Activated CD4-positive, CD25-positive, alpha-beta regulatory T cell treated with anti-CD3 and anti-CD28 coated beads, Interleukin-2, amount 50 U/mL, for 72 hours (primary cell): ENCODE data around the gene RHOH.

Experiments
- DNase-seq: peaks from one replicate; pipeline ENCODE4 v3.0.0; 2021

RHOH gene

GRCh38 chr4:40238008-40238699 is 41.3 kb downstream of the RHOH start:
- DNase-seq = no peak

- DNase-seq = peak; percentile 70
Observed at GRCh38 chr4:40238700-40239548, 42.1 kb downstream of the RHOH start.

GRCh38 chr4:40240040-40240653 is 43.3 kb downstream of the RHOH start:
- no peak for DNase-seq

DNA sequence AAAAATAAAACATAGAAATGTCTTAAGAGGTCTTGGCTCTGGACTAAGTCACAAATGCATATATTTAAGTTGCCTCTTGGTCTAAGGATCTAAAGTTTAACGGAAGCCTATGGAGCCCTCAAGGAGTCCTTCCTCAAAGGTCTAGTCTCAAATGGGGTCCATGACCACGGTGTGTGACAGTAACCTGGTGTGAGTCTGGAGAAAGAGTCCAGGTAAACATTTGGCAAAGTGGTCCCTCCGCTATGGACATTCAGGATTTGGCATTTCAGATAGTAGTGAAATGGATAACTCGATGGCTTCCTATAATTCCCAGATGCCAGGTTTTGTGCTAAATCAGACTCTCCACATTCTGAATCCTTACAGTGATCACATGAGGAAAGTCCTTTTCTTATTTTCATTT is 44.2 kb downstream of the RHOH start:
- no peak for DNase-seq

GRCh38 chr4:40241941-40242340 is 45.1 kb downstream of the RHOH start:
- no peak for DNase-seq

DNA sequence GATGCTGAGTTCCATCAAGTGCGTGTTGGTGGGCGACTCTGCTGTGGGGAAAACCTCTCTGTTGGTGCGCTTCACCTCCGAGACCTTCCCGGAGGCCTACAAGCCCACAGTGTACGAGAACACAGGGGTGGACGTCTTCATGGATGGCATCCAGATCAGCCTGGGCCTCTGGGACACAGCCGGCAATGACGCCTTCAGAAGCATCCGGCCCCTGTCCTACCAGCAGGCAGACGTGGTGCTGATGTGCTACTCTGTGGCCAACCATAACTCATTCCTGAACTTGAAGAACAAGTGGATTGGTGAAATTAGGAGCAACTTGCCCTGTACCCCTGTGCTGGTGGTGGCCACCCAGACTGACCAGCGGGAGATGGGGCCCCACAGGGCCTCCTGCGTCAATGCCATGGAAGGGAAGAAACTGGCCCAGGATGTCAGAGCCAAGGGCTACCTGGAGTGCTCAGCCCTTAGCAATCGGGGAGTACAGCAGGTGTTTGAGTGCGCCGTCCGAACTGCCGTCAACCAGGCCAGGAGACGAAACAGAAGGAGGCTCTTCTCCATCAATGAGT is 46.6 kb downstream of the RHOH start:
- no peak for DNase-seq

DNA sequence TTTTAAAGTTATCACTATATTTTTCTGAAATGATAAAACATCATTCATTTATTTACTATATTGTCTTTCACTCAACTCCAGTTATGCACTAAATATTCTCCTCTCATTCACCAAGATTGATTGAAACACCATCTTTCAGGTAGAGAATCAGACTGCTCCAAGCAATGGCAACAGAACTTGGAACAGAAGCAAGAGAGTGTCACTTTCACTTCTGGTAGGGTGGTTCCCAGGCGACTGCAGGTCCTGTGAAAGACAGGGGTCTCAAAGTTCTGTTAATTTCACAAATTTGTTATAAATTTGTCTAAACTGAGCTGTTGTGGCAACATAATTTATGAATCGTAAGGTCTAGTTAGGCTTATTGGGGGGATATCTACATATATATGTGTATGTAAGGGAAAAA is 47.8 kb downstream of the RHOH start:
- DNase-seq = no peak

DNA sequence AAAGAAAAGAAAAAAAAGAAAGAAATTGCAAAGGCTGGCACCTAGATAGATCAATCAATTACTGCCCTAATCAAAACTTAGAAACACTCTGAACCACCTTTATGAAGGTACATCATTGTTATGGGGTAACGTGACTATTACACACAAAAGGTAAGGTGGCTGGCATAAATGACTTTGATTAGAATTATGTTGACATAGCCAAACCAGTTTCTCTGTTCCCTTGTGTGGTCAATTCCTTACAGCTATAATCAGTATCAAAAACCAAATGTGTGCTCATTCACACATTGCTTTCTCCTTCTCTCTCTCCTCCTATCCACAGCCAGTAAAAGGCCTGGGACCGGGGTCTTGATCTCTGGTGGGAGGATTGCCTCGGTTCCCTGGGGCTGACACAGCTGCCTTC is 48.7 kb downstream of the RHOH start:
- no peak for DNase-seq

- DNase-seq = no peak
Observed at GRCh38 chr4:40246011-40246900, 49.4 kb downstream of the RHOH start.

DNA sequence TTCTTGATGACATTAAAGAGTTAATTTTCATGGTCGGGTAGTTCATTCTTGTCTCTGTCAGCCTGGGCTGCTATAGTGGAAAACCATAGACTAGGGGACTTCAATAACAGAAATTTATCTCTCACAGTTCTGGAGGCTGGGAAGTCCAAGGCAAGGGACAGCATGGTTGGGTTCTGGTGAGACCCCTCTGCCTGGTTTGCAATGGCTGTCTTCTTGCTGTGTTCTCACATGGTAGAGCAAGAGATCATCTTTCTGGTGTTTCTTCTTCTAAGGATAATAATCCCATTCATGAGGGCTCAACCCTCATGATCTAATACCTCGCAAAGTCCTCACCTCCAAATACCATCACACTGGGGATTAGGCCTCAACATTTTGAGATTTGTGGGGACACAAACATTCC is 50.1 kb downstream of the RHOH start:
- DNase-seq = no peak

DNA sequence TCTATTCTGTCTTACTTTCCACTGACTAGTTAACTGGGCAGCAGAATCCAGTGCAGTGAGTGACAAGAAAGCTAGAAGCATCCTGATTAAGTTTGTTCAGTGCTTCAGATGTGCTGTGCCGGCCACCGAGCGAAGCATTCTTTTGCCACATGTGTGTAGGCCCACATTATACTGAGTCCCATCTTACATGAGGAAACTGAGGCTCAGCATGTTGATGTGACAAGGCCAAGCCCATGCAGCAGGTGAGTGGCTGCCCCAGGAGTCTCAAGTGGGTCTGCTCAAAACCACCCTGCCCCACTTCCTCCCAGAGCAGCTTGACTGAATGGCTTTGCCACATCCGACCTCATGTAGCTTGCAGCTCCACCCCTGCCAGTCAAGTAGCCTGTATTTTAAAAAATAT is 50.5 kb downstream of the RHOH start:
- no peak for DNase-seq

- DNase-seq = no peak
Observed at GRCh38 chr4:40251366-40251765, 54.5 kb downstream of the RHOH start.

GRCh38 chr4:40253906-40254305 is 57.1 kb downstream of the RHOH start:
- DNase-seq = no peak

- no peak for DNase-seq
Observed at GRCh38 chr4:40254608-40255392, 58.0 kb downstream of the RHOH start.

DNA sequence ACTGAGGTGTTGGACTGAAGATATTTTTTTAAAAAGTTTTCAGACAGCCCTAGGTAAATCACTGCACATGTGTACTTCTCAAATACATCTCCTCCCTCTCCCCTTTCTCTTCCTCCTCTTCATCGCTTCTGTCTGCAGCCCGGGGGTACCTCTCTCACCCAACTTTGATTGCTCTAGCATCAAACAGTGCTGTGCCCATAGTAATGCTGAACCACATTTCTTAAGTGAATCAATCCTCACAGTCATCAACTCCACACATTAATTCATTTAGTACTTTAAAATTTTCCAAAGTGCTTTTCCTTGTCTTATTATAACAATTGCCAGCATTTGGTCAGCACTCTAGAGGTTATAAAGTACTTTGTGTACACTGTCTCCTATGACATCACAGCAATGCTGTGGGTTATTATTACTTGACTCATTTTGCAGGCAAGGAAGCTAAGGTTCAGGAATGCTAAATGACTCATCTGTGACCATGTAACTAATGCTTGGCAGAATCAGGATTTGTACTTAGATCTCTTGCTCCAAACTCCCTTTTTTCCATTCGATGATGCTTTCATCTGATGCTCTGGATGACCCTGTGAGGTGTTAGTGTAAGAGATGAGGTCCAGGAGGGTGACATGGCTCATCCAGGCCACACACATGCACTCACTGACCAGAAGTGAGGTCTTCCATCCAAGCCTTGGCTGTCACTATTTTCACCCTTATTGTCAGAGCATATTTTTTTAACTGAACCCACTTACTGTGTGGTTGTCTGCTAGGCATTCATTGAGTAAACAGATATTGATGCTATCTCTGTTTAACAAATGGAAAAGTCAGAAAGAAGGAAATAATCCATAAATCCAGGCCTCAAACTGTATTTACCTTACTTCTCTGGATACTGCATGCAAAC is 58.8 kb downstream of the RHOH start:
- no peak for DNase-seq

DNA sequence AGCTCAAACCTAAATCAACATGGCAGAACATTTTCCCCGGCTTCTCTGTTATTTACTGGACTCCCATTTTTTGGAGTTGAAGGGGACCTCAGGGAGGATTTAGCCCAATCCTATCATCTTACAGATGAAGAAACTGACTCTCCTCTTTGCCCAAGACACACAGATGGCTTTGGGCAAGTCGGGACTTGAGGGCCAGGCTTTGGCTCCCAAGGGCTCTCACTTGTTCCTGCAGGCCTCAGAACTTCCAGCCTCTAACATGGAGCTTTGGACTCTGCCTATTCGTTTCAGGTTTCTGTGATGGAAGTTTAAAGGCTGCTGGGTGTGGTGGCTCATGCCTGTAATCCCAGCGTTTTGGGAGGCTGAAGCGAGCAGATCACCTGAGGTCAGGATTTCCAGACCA is 59.5 kb downstream of the RHOH start:
- DNase-seq = no peak

GRCh38 chr4:40256817-40257216 is 60.0 kb downstream of the RHOH start:
- no peak for DNase-seq

DNA sequence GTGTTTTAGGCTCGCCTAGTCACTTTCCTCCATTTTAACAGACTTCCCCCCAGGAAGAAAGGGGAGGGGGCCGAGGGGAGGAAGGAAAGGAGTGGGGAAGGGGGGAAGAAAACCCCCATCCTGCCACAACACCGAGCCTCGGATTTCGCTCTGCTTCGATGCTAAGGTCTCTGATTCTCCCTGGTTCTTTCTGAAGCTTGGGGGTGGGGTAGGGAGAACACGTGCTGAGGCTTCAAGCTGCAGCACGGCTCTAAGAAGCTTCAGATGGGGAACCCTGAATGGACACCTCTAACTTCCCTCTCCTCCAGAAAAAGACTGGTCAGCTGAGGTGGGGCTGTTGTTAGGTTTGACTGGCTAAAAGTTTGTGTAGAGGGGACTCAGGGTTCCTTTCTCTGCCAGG is 61.8 kb downstream of the RHOH start:
- no peak for DNase-seq

GRCh38 chr4:40261231-40262076 is 64.6 kb downstream of the RHOH start:
- no peak for DNase-seq

DNA sequence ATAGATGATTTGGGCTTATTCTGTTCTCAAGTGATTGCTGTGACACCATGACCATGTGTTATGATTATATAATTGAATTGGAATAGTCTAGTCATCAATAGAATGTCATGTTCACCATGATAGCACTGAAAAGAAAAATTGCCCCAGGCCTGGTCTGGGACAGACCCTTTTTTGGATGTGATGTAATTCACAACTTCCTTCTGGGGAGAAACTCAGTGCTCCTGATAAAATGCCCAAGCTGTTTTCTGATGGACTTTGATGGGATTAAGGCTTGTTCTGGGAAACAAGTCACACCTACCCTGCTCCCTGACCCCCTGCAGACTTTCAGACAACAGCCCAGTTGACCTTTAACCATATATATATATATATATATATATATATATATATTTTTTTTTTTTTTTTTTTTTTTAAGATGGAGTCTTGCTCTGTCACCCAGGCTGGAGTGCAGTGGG is 65.3 kb downstream of the RHOH start:
- no peak for DNase-seq
